K562 (cell line): ENCODE measurements around the gene TEX52. TPM values are rescaled to one million over a fixed set of nuclear protein-coding genes. Genes with fewer than 3 reads are reported as not detected.

Experiments used
- ATF4 ChIP-seq: fragments of 450-650 bp; formaldehyde crosslinking; IDR thresholded peaks from 2 replicates; pipeline ENCODE4 v1.4.0; 2022; ENCODE audit warnings: mild to moderate bottlenecking, moderate library complexity
- CSDE1 ChIP-seq, 2 experiments: fragments of 450-650 bp; IDR thresholded peaks; 2 replicates each; pipeline ENCODE4 v1.6.1; 2016; ENCODE audit warnings: mild to moderate bottlenecking in 1 of 2
- DACH1 ChIP-seq: fragments of 450-650 bp; IDR thresholded peaks from 2 replicates; pipeline ENCODE4 v1.6.1; 2018; ENCODE audit not compliant: partially characterized antibody
- DPF2 ChIP-seq: fragments of 450-650 bp; IDR thresholded peaks from 2 replicates; pipeline ENCODE4 v1.6.1; 2016
- ETV5 ChIP-seq: sonication (generic); formaldehyde crosslinking; IDR thresholded peaks from 2 replicates; pipeline ENCODE4 v1.4.0; 2020; ENCODE audit warnings: low read depth, mild to moderate bottlenecking, missing genetic modification reagents
- FOXK2 ChIP-seq, 2 experiments: fragments of 450-650 bp; IDR thresholded peaks in 1 of 2; conservative IDR thresholded peaks in 1 of 2; 2 replicates each; pipeline ENCODE4 v1.6.1; 2016; ENCODE audit warnings: low read depth in 2 of 2, mild to moderate bottlenecking in 1 of 2
- HSF4 ChIP-seq: fragments of 250-450 bp; sonication (Bioruptor Pico); IDR thresholded peaks from 2 replicates; pipeline ENCODE4 v2.1.2; 2022; ENCODE audit warnings: mild to moderate bottlenecking, moderate library complexity, borderline replicate concordance
- KAT7 ChIP-seq: sonication (generic); formaldehyde crosslinking; IDR thresholded peaks from 2 replicates; pipeline ENCODE4 v1.8.0; 2022; ENCODE audit warnings: missing genetic modification reagents, mild to moderate bottlenecking, borderline replicate concordance
- KDM1A ChIP-seq, 2 experiments: fragments of 450-650 bp; IDR thresholded peaks; 2 replicates each; pipeline ENCODE4 v1.6.1; 2016; ENCODE audit warnings: mild to moderate bottlenecking in 2 of 2
- KLF16 ChIP-seq: IDR thresholded peaks from 2 replicates; pipeline ENCODE4 v1.6.1; 2016; ENCODE audit warnings: antibody characterized with exemption
- POLR3G ChIP-seq: IDR thresholded peaks from 2 replicates; pipeline ENCODE4 v1.6.1; 2011; ENCODE audit not compliant: insufficient read length, insufficient replicate concordance; ENCODE audit errors: extremely low read depth
- PYGO2 ChIP-seq: fragments of 450-650 bp; IDR thresholded peaks from 2 replicates; pipeline ENCODE4 v1.6.1; 2016; ENCODE audit warnings: mild to moderate bottlenecking, missing genetic modification characterization, moderate library complexity, missing compliant biosample characterization
- RBFOX2 ChIP-seq: fragments of 200-400 bp; formaldehyde crosslinking; IDR thresholded peaks from 2 replicates; pipeline ENCODE4 v1.6.1; 2017; ENCODE audit warnings: low read depth, mild to moderate bottlenecking, low read length, moderate library complexity
- SIN3B ChIP-seq: fragments of 450-650 bp; IDR thresholded peaks from 2 replicates; pipeline ENCODE4 v1.6.1; 2017; ENCODE audit warnings: low read depth, mild to moderate bottlenecking, moderate library complexity
- SMAD2 ChIP-seq: fragments of 150-350 bp; IDR thresholded peaks from 2 replicates; pipeline ENCODE4 v1.6.1; 2014; ENCODE audit warnings: low read depth, mild to moderate bottlenecking, low read length
- TCF7L2 ChIP-seq: fragments of 150-350 bp; IDR thresholded peaks from 2 replicates; pipeline ENCODE4 v1.6.1; 2016; ENCODE audit warnings: low read depth, mild to moderate bottlenecking, low read length, moderate library complexity
- USF2 ChIP-seq: sonication (generic); formaldehyde crosslinking; IDR thresholded peaks from 2 replicates; pipeline ENCODE4 v1.5.0; 2020; ENCODE audit warnings: missing genetic modification reagents
- ZBTB7A ChIP-seq: IDR thresholded peaks from 2 replicates; pipeline ENCODE4 v1.6.1; 2011; ENCODE audit warnings: low read depth, mild to moderate bottlenecking, low read length, moderate library complexity, borderline replicate concordance; ENCODE audit not compliant: control insufficient read depth
- ZNF184 ChIP-seq: sonication (generic); formaldehyde crosslinking; IDR thresholded peaks from 2 replicates; pipeline ENCODE4 v1.5.0; 2020; ENCODE audit warnings: missing genetic modification reagents
- ZNF224 ChIP-seq: sonication (generic); formaldehyde crosslinking; IDR thresholded peaks from 2 replicates; pipeline ENCODE4 v1.8.0; 2022; ENCODE audit warnings: mild to moderate bottlenecking, missing genetic modification reagents
- ZNF512 ChIP-seq: IDR thresholded peaks from 2 replicates; pipeline ENCODE4 v1.6.1; 2016; ENCODE audit warnings: missing genetic modification characterization, missing compliant biosample characterization
- polyA plus RNA-seq, 8 experiments: library from polyadenylated mRNA; depleted of rRNA in 4 of 8; stranded (reverse) in 5 of 8; unstranded in 3 of 8; fragments of >200 nt; fragmentation: Nextera tagmentation in 2 of 8; fragmentation: Illumina TruSeq in 1 of 8; extraction: Ambion mirVana in 2 of 8; extraction: Trizol in 1 of 8; gene quantifications; 2 replicates each; pipeline versions ENCODE4 v1.2.1 to v1.2.3, GENCODE V29; 2011 to 2014; ENCODE audit warnings: inconsistent platforms in 1 of 8, missing spikeins in 1 of 8
- total RNA-seq, 7 experiments: library from RNA; depleted of rRNA in 6 of 7; stranded (reverse); fragments of >200 nt in 6 of 7; fragmentation: Illumina TruSeq in 2 of 7; extraction: Trizol in 2 of 7; gene quantifications; 2 replicates each; pipeline versions ENCODE4 v1.2.1 to v1.2.3, GENCODE V29; 2011 to 2021; ENCODE audit warnings: low replicate concordance in 1 of 7
- TF ChIP-seq, protein P1 (sequence below), 2 experiments: fragments of 150-350 bp in 1 of 2; IDR thresholded peaks; 2 replicates each; pipeline ENCODE4 v1.6.1; 2012 to 2016; ENCODE audit warnings: low read depth in 2 of 2, low read length in 2 of 2, mild to moderate bottlenecking in 1 of 2, moderate library complexity in 1 of 2

The TEX52 gene
- total and polyA plus RNA-seq, 9 of the 15 experiments (the other 6 are each of a cell fraction or from before 2014, with no cell fraction given), result not detected

- TF ChIP-seq HSF4 (CRISPR knock-in tag) (no peak), ZNF224 (CRISPR knock-in tag) (no peak), DPF2 (no peak), KDM1A (IDR thresholded peaks at IDR 0.05) (no peak), SIN3B (no peak), ATF4 (CRISPR knock-in tag) (no peak), FOXK2 (conservative IDR thresholded peaks at IDR 0.05 in 1 of 2, IDR thresholded peaks at IDR 0.05 in 1 of 2; ENCODE audit: low read depth in 2 of 2) (0 out of 4 replicates have a peak, but pooled peaks of 1 of the 2 experiments have one; percentile 29), ZNF184 (CRISPR knock-in tag) (no peak), TCF7L2 (no peak), ETV5 (CRISPR knock-in tag) (no peak), PYGO2 (tag) (no peak), ZBTB7A (no peak; the same call in 1 of the 2 replicates), SMAD2 (no peak), DACH1 (no peak), RBFOX2 (peak; percentile 81), POLR3G (no peak), ZNF512 (tag) (no peak), KLF16 (no peak), USF2 (no peak), KAT7 (peak; percentile 49; the same call in 1 of the 2 replicates), CSDE1 (IDR thresholded peaks at IDR 0.05) (peak in 1 of 2 experiments; percentile 67; a peak in 2 of 4 replicates)
- TF ChIP-seq, protein P1, sequence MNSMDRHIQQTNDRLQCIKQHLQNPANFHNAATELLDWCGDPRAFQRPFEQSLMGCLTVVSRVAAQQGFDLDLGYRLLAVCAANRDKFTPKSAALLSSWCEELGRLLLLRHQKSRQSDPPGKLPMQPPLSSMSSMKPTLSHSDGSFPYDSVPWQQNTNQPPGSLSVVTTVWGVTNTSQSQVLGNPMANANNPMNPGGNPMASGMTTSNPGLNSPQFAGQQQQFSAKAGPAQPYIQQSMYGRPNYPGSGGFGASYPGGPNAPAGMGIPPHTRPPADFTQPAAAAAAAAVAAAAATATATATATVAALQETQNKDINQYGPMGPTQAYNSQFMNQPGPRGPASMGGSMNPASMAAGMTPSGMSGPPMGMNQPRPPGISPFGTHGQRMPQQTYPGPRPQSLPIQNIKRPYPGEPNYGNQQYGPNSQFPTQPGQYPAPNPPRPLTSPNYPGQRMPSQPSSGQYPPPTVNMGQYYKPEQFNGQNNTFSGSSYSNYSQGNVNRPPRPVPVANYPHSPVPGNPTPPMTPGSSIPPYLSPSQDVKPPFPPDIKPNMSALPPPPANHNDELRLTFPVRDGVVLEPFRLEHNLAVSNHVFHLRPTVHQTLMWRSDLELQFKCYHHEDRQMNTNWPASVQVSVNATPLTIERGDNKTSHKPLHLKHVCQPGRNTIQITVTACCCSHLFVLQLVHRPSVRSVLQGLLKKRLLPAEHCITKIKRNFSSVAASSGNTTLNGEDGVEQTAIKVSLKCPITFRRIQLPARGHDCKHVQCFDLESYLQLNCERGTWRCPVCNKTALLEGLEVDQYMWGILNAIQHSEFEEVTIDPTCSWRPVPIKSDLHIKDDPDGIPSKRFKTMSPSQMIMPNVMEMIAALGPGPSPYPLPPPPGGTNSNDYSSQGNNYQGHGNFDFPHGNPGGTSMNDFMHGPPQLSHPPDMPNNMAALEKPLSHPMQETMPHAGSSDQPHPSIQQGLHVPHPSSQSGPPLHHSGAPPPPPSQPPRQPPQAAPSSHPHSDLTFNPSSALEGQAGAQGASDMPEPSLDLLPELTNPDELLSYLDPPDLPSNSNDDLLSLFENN (IDR thresholded peaks at IDR 0.05; ENCODE audit: low read depth in 2 of 2, low read length in 2 of 2), result 0 out of 4 replicates have a peak, but pooled peaks of 1 of the 2 experiments have one; percentile 7
Measured at GRCh38 chr12:2890388-2891239, 33.8 kb upstream of the TEX52 start, which contains the start of gene TULP3 (continued).
